Bronchial epithelial cell (primary cell): ENCODE measurements around the gene STX18. TPM values are rescaled to one million over a fixed set of nuclear protein-coding genes. Genes with fewer than 3 reads are reported as not detected.

Experiments
- DNase-seq: peaks from one replicate; pipeline ENCODE4 v3.0.0-alpha.2; 2010; ENCODE audit warnings: low read depth
- FAIRE-seq: peaks from 2 replicates; lab custom pipeline; 2011; peaks lifted over from hg19 to GRCh38; lab: Jason Lieb, UNC
- H3K27me3 ChIP-seq: 2 replicates; pipeline ENCODE4 v1.5.1; 2011; ENCODE audit warnings: low read length; ENCODE audit not compliant: control insufficient read depth, insufficient read depth
- H3K36me3 ChIP-seq: 2 replicates; pipeline ENCODE4 v1.5.1; 2011; ENCODE audit warnings: low read length; ENCODE audit not compliant: control insufficient read depth, insufficient read depth
- H3K4me3 ChIP-seq: 2 replicates; pipeline ENCODE4 v1.5.1; 2011; ENCODE audit warnings: mild to moderate bottlenecking, low read depth, low read length, control low read depth
- total RNA-seq: library from RNA; depleted of rRNA; stranded (reverse); fragments of >200 nt; gene quantifications from 2 replicates; pipeline ENCODE4 v1.2.1, GENCODE V29; 2014
- TF ChIP-seq, protein P1 (sequence below): IDR thresholded peaks from 2 replicates; pipeline ENCODE4 v1.5.1; 2011; ENCODE audit warnings: mild to moderate bottlenecking, moderate library complexity, low read length, control low read depth, inconsistent platforms; ENCODE audit not compliant: insufficient read depth, severe bottlenecking

STX18 gene
- total RNA-seq, 1 donor from 2014 or later, result 21.6 TPM

DNA sequence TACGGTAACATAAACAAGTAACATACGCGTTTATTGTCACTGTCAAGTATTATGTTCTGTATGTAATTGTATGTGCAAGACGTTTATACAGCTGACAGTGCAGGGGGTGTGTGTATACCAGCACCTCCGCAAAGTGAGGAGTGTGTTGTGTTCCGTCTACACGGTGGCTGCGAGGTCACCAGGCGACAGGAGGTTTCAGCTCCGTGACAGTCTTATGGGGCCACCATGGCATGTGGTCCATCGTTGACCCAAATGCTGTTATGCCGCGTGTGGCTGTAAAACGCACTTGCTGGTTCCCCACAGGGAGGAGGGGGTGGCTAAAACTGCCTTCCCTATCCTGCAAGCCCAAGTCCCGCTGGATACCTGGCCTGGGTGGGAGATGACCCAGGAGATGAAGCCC, 129.9 kb downstream of the STX18 start:
- TF ChIP-seq, protein P1, sequence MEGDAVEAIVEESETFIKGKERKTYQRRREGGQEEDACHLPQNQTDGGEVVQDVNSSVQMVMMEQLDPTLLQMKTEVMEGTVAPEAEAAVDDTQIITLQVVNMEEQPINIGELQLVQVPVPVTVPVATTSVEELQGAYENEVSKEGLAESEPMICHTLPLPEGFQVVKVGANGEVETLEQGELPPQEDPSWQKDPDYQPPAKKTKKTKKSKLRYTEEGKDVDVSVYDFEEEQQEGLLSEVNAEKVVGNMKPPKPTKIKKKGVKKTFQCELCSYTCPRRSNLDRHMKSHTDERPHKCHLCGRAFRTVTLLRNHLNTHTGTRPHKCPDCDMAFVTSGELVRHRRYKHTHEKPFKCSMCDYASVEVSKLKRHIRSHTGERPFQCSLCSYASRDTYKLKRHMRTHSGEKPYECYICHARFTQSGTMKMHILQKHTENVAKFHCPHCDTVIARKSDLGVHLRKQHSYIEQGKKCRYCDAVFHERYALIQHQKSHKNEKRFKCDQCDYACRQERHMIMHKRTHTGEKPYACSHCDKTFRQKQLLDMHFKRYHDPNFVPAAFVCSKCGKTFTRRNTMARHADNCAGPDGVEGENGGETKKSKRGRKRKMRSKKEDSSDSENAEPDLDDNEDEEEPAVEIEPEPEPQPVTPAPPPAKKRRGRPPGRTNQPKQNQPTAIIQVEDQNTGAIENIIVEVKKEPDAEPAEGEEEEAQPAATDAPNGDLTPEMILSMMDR, result no peak
- no peak for FAIRE-seq
- DNase-seq, result no peak
- Histone ChIP-seq H3K4me3 (no peak overlapping the region), H3K27me3 (no peaks in the 10 kb centered on the region), H3K36me3 (peaks cover 6% of the 10 kb centered on the region)

DNA sequence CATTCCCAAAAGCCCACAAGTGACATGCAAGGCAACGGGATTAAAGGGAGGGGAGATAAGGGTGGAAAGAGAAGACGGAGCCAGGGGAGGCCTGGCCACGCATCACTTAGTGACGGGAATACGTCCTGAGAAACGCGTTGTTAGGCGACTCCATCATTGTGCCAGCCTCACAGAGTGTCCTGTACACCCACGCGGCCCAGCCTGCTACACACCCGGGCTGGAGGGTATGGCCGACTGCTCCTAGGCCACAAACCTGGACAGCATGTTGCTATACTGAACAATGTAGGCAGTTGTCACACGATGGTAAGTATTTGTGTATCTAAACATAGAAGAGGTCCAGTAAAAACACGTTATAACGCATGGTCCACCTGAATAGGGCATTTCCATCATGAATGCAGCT, 131.6 kb downstream of the STX18 start:
- Histone ChIP-seq H3K4me3 (no peak overlapping the region), H3K27me3 (no peaks in the 10 kb centered on the region), H3K36me3 (peaks cover 6% of the 10 kb centered on the region)
- FAIRE-seq (no peak), DNase-seq (no peak)
- TF ChIP-seq, protein P1, result no peak

DNA sequence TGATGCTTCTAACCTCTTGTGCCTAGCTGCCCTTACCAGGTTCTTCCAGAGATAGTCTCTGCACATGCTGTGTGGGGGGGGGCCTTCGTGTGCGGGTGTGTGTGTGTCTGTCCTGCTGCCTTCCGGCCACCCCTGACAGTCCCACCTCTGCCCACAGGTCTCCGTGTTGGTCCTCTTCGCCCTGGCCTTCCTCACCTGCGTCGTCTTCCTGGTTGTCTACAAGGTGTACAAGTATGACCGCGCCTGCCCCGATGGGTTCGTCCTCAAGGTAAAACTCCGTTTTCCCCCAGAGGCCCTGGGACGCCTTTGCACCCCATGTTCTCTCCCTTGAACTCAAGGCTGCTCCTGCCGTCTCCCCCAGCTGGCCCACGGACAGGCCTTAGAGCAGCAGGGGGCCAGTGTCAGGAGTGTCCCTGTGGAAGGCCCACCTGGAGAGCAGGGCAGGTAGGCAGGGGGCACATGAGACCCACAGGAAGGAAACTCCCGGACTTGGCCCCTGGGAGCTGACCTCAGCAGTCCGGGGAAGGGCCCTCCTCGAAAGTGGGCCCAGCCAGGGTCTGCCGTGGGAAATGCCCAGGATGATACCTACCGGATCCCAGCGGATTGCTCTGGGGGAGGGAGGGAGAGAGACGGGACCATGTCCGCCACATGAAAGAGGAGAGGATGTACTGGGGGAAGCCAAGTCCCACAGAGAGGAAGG, 132.3 kb downstream of the STX18 start:
- Histone ChIP-seq H3K36me3 (peaks cover 6% of the 10 kb centered on the region), H3K4me3 (no peak overlapping the region), H3K27me3 (no peaks in the 10 kb centered on the region)
- FAIRE-seq (no peak), DNase-seq (no peak)
- TF ChIP-seq, protein P1, result no peak

DNA sequence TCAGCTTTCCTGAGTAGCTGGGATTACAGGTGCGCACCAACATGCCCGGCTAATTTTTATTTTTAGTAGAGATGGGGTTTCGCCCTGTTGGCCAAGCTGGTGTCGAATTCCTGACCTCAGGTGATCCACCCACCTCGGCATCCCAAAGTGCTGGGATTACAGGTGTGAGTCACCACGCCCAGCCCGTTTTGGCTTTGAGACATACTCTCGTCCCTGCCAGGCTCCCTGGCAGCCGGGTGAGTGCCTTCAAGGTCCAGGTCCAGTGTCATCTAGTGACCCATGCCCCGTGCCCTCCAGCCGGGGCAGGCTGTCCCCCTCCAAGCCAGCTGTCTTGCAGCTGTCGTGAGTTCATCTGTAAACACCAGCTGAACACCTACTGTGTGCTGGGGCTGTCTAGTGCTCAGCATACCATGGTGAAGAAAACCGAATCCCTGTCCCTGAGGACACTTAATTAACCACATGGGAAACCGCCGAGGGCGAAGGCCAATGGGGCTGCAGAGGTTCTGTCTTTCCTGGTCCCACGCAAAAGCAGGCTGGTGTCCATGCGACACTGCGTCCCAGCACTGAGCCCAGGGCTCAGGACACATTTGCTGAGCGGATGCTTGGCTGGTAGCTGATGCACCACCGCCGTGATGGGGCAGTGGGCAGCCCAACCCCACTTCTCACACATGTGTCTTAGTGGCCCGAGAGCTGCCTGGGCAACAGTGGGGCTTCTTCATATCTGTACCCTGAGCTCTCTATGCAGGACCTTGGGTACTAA, 133.1 kb downstream of the STX18 start:
- DNase-seq, result peak; percentile 52
- Histone ChIP-seq H3K4me3 (no peak overlapping the region), H3K27me3 (no peaks in the 10 kb centered on the region), H3K36me3 (peaks cover 6% of the 10 kb centered on the region)
- TF ChIP-seq, protein P1, result no peak
- no peak for FAIRE-seq

DNA sequence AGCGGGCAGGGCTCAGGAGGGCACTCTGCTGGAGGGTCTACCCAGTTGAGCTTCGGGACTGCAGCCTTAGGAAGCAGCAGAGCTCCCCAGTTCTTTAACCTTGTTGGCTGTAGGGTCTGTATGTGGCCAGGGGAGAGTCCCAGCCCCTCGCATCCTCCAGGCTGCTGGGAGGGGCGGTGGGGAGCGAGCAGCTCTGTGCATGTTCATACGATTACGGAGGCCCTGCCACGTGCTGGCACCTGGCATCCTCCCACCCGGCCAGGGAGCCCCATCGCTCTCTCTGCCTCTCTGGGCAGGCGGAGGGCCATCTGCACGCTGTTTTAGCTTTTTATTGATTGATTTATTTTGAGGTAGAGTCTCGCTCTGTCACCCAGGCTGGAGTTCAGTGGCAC, 133.7 kb downstream of the STX18 start:
- H3K36me3 ChIP-seq, result peaks cover 6% of the 10 kb centered on the region

More for the DNA sequence above, 133.7 kb downstream of the STX18 start:
- DNase-seq (no peak), FAIRE-seq (no peak)
- TF ChIP-seq, protein P1, result no peak
- H3K27me3 ChIP-seq, result no peaks in the 10 kb centered on the region
- no peak overlapping the region for H3K4me3 ChIP-seq
